Nephron progenitor cell (in vitro differentiated cells): ENCODE measurements around the gene NNT.
"Not testable (repeated sequence)": the region's sequence is repeated elsewhere in the genome, so short reads cannot be mapped to it uniquely, and the experiment has no call there.

Experiments used
- DNase-seq: peaks from one replicate; pipeline ENCODE4 v3.0.0; 2021
- H3K27ac Mint-ChIP-seq: 2 replicates; pipeline ENCODE4 v1.8.0; 2021; ENCODE audit warnings: mild to moderate bottlenecking, moderate library complexity, mixed read lengths
- H3K27me3 Mint-ChIP-seq: 2 replicates; pipeline ENCODE4 v1.8.0; 2021; ENCODE audit warnings: mild to moderate bottlenecking, low read depth, mixed read lengths; ENCODE audit not compliant: poor library complexity
- H3K36me3 Mint-ChIP-seq: 2 replicates; pipeline ENCODE4 v1.8.0; 2021; ENCODE audit warnings: low read depth, mixed read lengths
- H3K4me1 Mint-ChIP-seq: 2 replicates; pipeline ENCODE4 v1.8.0; 2021; ENCODE audit warnings: mixed read lengths
- H3K4me3 Mint-ChIP-seq: 2 replicates; pipeline ENCODE4 v1.8.0; 2021; ENCODE audit warnings: mild to moderate bottlenecking, moderate library complexity, mixed read lengths
- H3K9me3 Mint-ChIP-seq: 2 replicates; pipeline ENCODE4 v1.8.0; 2021; ENCODE audit warnings: mild to moderate bottlenecking, moderate library complexity, mixed read lengths
- TF ChIP-seq, protein P1 (sequence below): fragments of 200-600 bp; sonication (generic); IDR thresholded peaks from 2 replicates; pipeline ENCODE4 v1.5.0; 2021; ENCODE audit warnings: antibody characterized with exemption

The NNT gene

DNA sequence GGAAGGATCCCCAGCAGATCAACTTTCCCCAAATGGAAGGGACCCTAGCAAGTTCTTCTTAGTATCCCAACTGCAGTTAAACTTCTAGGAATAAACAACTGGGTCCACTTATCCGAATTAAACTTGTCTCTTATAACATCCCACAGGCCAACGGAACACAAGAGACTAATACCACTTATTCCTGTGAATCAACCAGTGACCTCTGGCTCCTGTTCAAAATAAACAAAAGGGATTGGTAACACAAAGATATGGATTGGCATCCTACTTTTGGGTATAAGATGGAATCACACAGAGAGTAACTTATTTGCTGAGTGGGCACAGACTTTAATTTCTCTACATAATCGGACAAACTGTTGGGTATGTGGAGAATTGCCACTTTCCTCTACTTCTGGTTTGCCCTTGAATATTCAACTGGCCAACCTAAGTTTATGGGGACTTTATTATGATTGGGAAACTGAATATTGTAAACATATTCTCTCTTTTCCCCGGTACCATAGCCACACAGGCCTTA, 33.7 kb upstream of the NNT start:
- no peaks in the 10 kb centered on the region for H3K9me3 Mint-ChIP-seq
- TF ChIP-seq, protein P1, sequence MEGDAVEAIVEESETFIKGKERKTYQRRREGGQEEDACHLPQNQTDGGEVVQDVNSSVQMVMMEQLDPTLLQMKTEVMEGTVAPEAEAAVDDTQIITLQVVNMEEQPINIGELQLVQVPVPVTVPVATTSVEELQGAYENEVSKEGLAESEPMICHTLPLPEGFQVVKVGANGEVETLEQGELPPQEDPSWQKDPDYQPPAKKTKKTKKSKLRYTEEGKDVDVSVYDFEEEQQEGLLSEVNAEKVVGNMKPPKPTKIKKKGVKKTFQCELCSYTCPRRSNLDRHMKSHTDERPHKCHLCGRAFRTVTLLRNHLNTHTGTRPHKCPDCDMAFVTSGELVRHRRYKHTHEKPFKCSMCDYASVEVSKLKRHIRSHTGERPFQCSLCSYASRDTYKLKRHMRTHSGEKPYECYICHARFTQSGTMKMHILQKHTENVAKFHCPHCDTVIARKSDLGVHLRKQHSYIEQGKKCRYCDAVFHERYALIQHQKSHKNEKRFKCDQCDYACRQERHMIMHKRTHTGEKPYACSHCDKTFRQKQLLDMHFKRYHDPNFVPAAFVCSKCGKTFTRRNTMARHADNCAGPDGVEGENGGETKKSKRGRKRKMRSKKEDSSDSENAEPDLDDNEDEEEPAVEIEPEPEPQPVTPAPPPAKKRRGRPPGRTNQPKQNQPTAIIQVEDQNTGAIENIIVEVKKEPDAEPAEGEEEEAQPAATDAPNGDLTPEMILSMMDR = no peak
- no peak for DNase-seq
- H3K36me3 Mint-ChIP-seq = no peaks in the 10 kb centered on the region
- H3K4me1 Mint-ChIP-seq = no peaks in the 10 kb centered on the region
- no peak overlapping the region for H3K4me3 Mint-ChIP-seq
- no peak overlapping the region for H3K27ac Mint-ChIP-seq
- no peaks in the 10 kb centered on the region for H3K27me3 Mint-ChIP-seq

DNA sequence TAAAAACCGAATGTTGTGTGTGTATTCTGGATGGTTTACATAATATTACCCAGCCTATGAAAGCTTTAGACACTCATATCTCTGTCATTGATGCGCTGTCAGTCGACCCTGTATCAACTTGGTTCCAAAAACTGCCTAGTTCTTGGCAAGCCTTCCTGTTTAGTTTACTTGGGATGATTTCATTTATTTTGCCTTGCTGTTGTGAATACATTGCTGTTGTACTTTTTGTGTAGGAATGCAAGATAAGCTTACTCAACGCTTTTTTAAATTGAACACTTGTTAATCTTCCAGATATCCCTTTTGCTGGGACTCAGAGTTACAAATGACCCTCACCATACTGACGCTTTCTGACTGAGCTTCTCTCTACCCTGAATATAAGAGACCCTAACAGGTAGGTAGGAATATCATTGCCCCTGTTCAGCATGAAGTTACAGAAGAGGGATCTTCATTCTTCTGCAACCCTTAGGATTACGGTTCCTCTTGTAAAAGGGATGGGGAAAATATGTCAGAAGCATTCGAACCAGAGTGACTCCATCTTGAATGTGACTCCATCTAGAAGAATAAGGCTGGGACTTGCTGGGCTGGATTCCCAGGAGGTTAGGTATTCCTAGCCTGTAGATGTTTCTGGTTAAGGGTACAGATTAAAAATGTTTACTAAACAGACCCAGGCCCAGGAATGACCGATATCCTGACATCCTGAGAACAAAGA, 32.4 kb upstream of the NNT start:
- H3K4me1 Mint-ChIP-seq = no peaks in the 10 kb centered on the region
- H3K27ac Mint-ChIP-seq = no peak overlapping the region
- H3K4me3 Mint-ChIP-seq = no peak overlapping the region
- H3K36me3 Mint-ChIP-seq = peaks cover 9% of the 10 kb centered on the region
- no peaks in the 10 kb centered on the region for H3K27me3 Mint-ChIP-seq
- DNase-seq = no peak
- H3K9me3 Mint-ChIP-seq = no peaks in the 10 kb centered on the region
- TF ChIP-seq, protein P1 = no peak

DNA sequence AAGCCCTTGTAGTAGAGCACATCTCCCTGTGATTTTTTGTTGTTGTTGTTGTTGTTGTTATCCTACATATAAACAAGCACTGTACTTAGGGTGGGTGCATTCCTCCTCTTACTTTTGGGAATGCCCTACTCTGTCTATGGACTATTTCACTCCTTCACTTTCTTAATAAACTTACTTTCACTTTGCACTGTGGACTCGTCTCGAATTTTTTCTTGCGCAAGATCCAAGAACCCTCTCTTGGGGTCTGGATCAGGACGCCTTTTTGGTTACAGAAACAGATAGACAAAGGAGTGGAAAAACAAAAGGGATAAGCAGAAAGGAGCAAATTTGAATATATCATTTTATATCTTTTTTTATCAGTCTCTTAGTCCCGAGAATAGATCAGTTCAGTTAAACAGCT, 31.7 kb upstream of the NNT start:
- TF ChIP-seq, protein P1 = no peak
- H3K4me1 Mint-ChIP-seq = no peaks in the 10 kb centered on the region
- no peaks in the 10 kb centered on the region for H3K27me3 Mint-ChIP-seq
- DNase-seq = no peak
- H3K4me3 Mint-ChIP-seq = no peak overlapping the region
- peaks cover 3% of the 10 kb centered on the region for H3K9me3 Mint-ChIP-seq
- peaks cover 16% of the 10 kb centered on the region for H3K36me3 Mint-ChIP-seq
- H3K27ac Mint-ChIP-seq = no peak overlapping the region

DNA sequence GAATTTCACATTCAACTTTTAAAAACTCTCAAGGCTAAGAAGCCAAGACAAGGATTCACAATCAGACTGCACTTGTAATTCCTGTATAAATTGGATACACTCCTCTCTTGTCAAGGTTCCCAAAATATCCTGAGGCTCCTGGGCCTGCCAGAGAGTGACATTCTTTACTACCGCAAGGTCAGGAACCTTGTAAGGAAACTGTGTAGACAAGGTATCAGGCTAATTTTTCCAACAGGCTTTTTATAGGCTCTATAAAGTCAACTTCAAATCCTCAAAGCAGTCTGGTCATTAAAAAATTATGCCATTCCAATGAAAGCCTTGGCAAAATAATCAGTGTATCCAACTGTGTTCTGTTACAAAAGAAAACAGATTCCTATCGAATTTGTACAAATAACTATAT, 30.6 kb upstream of the NNT start:
- no peak for DNase-seq
- Mint-ChIP-seq H3K36me3 (peaks cover 27% of the 10 kb centered on the region), H3K4me1 (no peaks in the 10 kb centered on the region), H3K9me3 (peaks cover 13% of the 10 kb centered on the region), H3K4me3 (no peak overlapping the region), H3K27me3 (no peaks in the 10 kb centered on the region), H3K27ac (no peak overlapping the region)
- TF ChIP-seq, protein P1 = no peak

DNA sequence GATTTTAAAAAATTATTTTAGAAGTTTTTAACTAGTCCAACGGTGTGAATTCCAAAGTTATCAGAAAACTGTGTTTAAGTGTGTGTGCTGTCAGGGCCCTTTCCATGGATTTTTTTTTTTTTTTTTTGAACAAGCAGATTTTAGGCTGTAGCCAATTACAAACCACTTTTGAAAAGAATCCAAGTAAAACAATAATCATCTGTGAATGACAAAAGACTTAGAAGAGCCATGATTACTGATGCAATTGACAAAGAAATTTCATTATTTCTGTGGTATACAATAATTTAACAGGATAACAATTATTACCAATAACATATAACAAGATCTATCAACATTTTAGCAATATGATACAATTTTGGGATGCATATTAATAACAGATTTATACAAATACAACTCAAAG, 29.9 kb upstream of the NNT start:
- peaks cover 28% of the 10 kb centered on the region for H3K36me3 Mint-ChIP-seq

DNA sequence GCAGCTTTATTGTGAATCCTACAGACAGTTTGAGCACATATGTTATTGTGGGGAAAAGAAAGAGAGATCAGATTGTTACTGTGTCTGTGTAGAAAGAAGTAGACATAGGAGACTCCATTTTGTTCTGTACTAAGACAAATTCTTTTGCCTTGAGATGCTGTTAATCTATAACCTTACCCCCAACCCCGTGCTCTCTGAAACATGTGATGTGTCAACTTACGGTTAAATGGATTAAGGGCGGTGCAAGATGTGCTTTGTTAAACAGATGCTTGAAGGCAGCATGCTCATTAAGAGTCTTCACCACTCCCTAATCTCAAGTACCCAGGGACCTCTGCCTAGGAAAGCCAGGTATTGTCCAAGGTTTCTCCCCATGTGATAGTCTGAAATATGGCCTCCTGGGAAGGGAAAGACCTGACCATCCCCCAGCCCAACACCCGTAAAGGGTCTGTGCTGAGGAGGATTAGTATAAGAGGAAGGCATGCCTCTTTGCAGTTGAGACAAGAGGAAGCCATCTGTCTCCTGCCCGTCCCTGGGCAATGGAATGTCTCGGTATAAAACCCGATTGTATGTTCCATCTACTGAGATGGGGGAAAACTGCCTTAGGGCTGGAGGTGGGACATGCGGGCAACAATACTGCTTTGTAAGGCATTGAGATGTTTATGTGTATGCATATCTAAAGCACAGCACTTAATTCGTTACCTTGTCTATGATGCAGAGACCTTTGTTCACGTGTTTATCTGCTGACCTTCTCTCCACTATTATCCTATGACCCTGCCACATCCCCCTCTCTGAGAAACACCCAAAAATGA, 22.4 kb upstream of the NNT start:
- peaks cover 58% of the 10 kb centered on the region for H3K36me3 Mint-ChIP-seq
- H3K27ac Mint-ChIP-seq, H3K4me3 Mint-ChIP-seq, DNase-seq, H3K4me1 Mint-ChIP-seq, H3K27me3 Mint-ChIP-seq: not testable (repeated sequence)
- H3K9me3 Mint-ChIP-seq = peaks cover 16% of the 10 kb centered on the region

More for the DNA sequence above, 29.9 kb upstream of the NNT start:
- no peak for DNase-seq
- H3K4me1 Mint-ChIP-seq = no peaks in the 10 kb centered on the region
- peaks cover 13% of the 10 kb centered on the region for H3K9me3 Mint-ChIP-seq
- no peak overlapping the region for H3K4me3 Mint-ChIP-seq
- TF ChIP-seq, protein P1 = no peak
- H3K27me3 Mint-ChIP-seq = no peaks in the 10 kb centered on the region
- no peak overlapping the region for H3K27ac Mint-ChIP-seq
